Neural progenitor cell (in vitro differentiated cells): Measurements from ENCODE around the gene TMEM176A. TPM values are rescaled to one million over a fixed set of nuclear protein-coding genes. Genes with fewer than 3 reads are reported as not detected.
"Not testable (repeated sequence)": the region's sequence is repeated elsewhere in the genome, so short reads cannot be mapped to it uniquely, and the experiment has no call there.

Experiments
- DNase-seq: peaks from one replicate; pipeline ENCODE4 v3.0.0-alpha.2; 2016; ENCODE audit warnings: low spot score
- H2AFZ ChIP-seq: fragments of 200-600 bp; sonication (generic); replicated peaks from 2 replicates; pipeline ENCODE4 v1.6.1; 2016; ENCODE audit warnings: antibody characterized with exemption
- H3F3A ChIP-seq: fragments of 200-600 bp; sonication (generic); 2 replicates; pipeline ENCODE4 v1.6.1; 2016; ENCODE audit warnings: antibody characterized with exemption, low read depth
- H3K27ac ChIP-seq: fragments of 200-600 bp; sonication (generic); 2 replicates; pipeline ENCODE4 v1.5.1; 2016; ENCODE audit warnings: mild to moderate bottlenecking
- H3K27me3 ChIP-seq: fragments of 200-600 bp; sonication (generic); 2 replicates; pipeline ENCODE4 v1.6.1; 2016; ENCODE audit warnings: mild to moderate bottlenecking, moderate library complexity
- H3K36me3 ChIP-seq: fragments of 200-600 bp; sonication (generic); 2 replicates; pipeline ENCODE4 v1.5.1; 2016
- H3K4me1 ChIP-seq: fragments of 200-600 bp; sonication (generic); 2 replicates; pipeline ENCODE4 v1.6.1; 2016; ENCODE audit warnings: mixed run types
- H3K4me2 ChIP-seq: fragments of 200-600 bp; sonication (generic); 2 replicates; pipeline ENCODE4 v1.6.1; 2016
- H3K4me3 ChIP-seq: fragments of 200-600 bp; sonication (generic); 2 replicates; pipeline ENCODE4 v1.5.1; 2016
- H3K79me2 ChIP-seq: fragments of 200-600 bp; sonication (generic); 2 replicates; pipeline ENCODE4 v1.6.1; 2016; ENCODE audit warnings: low read depth
- H3K9ac ChIP-seq: fragments of 200-600 bp; sonication (generic); 2 replicates; pipeline ENCODE4 v1.6.1; 2016
- H3K9me3 ChIP-seq: fragments of 200-600 bp; sonication (generic); 2 replicates; pipeline ENCODE4 v1.5.1; 2016; ENCODE audit warnings: low read depth
- H4K20me1 ChIP-seq: fragments of 200-600 bp; sonication (generic); 2 replicates; pipeline ENCODE4 v1.6.1; 2016; ENCODE audit warnings: low read depth
- H3K27ac Mint-ChIP-seq: 3 replicates; pipeline ENCODE4 v1.8.0; 2021; ENCODE audit warnings: mixed read lengths
- H3K27me3 Mint-ChIP-seq: 2 replicates; pipeline ENCODE4 v1.8.0; 2022; ENCODE audit warnings: low read depth, mild to moderate bottlenecking, inconsistent platforms, moderate library complexity, mixed read lengths; ENCODE audit not compliant: insufficient read depth
- H3K36me3 Mint-ChIP-seq: 3 replicates; pipeline ENCODE4 v1.8.0; 2021; ENCODE audit warnings: mixed read lengths
- H3K4me1 Mint-ChIP-seq: 3 replicates; pipeline ENCODE4 v1.8.0; 2021; ENCODE audit warnings: mixed read lengths
- H3K4me3 Mint-ChIP-seq: 3 replicates; pipeline ENCODE4 v1.8.0; 2021; ENCODE audit warnings: mild to moderate bottlenecking, moderate library complexity, mixed read lengths
- H3K9me3 Mint-ChIP-seq: 3 replicates; pipeline ENCODE4 v1.8.0; 2020; ENCODE audit warnings: mixed read lengths
- EZH2 ChIP-seq: fragments of 200-600 bp; sonication (generic); IDR thresholded peaks from 2 replicates; pipeline ENCODE4 v1.6.1; 2017; ENCODE audit warnings: antibody characterized with exemption, mild to moderate bottlenecking, moderate library complexity
- EZH2phosphoT487 ChIP-seq: fragments of 200-600 bp; sonication (generic); IDR thresholded peaks from 2 replicates; pipeline ENCODE4 v1.6.1; 2017; ENCODE audit warnings: antibody characterized with exemption
- total RNA-seq: library from RNA; depleted of rRNA; stranded (reverse); fragments of >200 nt; gene quantifications from 2 replicates; pipeline ENCODE4 v1.2.3, GENCODE V29; 2015; ENCODE audit warnings: low replicate concordance
- TF ChIP-seq, protein P1 (sequence below): fragments of 200-600 bp; sonication (generic); IDR thresholded peaks from 2 replicates; pipeline ENCODE4 v1.5.1; 2017; ENCODE audit warnings: antibody characterized with exemption, mild to moderate bottlenecking

Gene TMEM176A
- total RNA-seq, 1 donor from 2014 or later: not detected

- no peak overlapping the region for H3K4me3 Mint-ChIP-seq
- Histone ChIP-seq H2AFZ (no peak overlapping the region), H3K27ac (no peak overlapping the region), H4K20me1 (no peaks in the 10 kb centered on the region), H3K79me2 (no peaks in the 10 kb centered on the region), H3K4me1 (no peaks in the 10 kb centered on the region), H3K4me3 (no peak overlapping the region), H3K9ac (no peak overlapping the region), H3K9me3 (no peaks in the 10 kb centered on the region), H3K4me2 (no peak overlapping the region), H3K36me3 (no peaks in the 10 kb centered on the region), H3F3A (no peaks in the 10 kb centered on the region), H3K27me3 (peaks cover 24% of the 10 kb centered on the region)
- TF ChIP-seq, protein P1, sequence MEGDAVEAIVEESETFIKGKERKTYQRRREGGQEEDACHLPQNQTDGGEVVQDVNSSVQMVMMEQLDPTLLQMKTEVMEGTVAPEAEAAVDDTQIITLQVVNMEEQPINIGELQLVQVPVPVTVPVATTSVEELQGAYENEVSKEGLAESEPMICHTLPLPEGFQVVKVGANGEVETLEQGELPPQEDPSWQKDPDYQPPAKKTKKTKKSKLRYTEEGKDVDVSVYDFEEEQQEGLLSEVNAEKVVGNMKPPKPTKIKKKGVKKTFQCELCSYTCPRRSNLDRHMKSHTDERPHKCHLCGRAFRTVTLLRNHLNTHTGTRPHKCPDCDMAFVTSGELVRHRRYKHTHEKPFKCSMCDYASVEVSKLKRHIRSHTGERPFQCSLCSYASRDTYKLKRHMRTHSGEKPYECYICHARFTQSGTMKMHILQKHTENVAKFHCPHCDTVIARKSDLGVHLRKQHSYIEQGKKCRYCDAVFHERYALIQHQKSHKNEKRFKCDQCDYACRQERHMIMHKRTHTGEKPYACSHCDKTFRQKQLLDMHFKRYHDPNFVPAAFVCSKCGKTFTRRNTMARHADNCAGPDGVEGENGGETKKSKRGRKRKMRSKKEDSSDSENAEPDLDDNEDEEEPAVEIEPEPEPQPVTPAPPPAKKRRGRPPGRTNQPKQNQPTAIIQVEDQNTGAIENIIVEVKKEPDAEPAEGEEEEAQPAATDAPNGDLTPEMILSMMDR: no peak
- TF ChIP-seq EZH2phosphoT487 (no peak), EZH2 (no peak)
- peaks cover 21% of the 10 kb centered on the region for H3K27me3 Mint-ChIP-seq
- peaks cover 8% of the 10 kb centered on the region for H3K9me3 Mint-ChIP-seq
- H3K27ac Mint-ChIP-seq: no peak overlapping the region
- DNase-seq: no peak
- H3K36me3 Mint-ChIP-seq: no peaks in the 10 kb centered on the region
- H3K4me1 Mint-ChIP-seq: peaks cover 3% of the 10 kb centered on the region
Measured at GRCh38 chr7:150805864-150806263, 5.3 kb downstream of the TMEM176A start.

DNA sequence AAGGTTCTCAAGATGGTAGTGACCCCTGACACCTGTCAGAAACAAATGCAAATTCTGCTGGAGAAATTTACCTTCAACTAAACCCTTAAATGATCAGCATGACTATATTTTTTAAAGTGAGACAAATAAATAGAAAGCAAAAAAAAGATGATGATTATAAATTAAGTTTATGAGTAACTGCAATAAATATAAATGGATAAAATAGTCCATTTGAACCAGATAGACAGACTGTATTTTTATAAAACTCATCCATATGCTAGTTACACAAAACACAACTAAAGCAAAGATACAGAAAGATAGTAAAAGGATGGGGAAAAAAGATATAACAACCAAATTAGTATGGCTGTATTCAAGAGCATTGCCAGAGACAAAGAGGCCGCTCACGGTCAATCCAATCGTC is 5.9 kb downstream of the TMEM176A start:
- Histone ChIP-seq H3K4me2 (no peak overlapping the region), H3K79me2 (no peaks in the 10 kb centered on the region), H3K27me3 (peaks cover 18% of the 10 kb centered on the region), H3K27ac (no peak overlapping the region), H3K4me3 (no peak overlapping the region), H4K20me1 (no peaks in the 10 kb centered on the region), H2AFZ (no peak overlapping the region), H3K9ac (no peak overlapping the region), H3K4me1 (no peaks in the 10 kb centered on the region), H3K9me3 (no peaks in the 10 kb centered on the region), H3K36me3 (no peaks in the 10 kb centered on the region), H3F3A (no peaks in the 10 kb centered on the region)
- no peak for DNase-seq
- peaks cover 18% of the 10 kb centered on the region for H3K27me3 Mint-ChIP-seq
- H3K4me1 Mint-ChIP-seq: no peaks in the 10 kb centered on the region
- H3K36me3 Mint-ChIP-seq: no peaks in the 10 kb centered on the region
- peaks cover 9% of the 10 kb centered on the region for H3K9me3 Mint-ChIP-seq
- TF ChIP-seq EZH2phosphoT487 (no peak), EZH2 (no peak)
- TF ChIP-seq, protein P1: no peak
- no peak overlapping the region for H3K27ac Mint-ChIP-seq
- no peak overlapping the region for H3K4me3 Mint-ChIP-seq

DNA sequence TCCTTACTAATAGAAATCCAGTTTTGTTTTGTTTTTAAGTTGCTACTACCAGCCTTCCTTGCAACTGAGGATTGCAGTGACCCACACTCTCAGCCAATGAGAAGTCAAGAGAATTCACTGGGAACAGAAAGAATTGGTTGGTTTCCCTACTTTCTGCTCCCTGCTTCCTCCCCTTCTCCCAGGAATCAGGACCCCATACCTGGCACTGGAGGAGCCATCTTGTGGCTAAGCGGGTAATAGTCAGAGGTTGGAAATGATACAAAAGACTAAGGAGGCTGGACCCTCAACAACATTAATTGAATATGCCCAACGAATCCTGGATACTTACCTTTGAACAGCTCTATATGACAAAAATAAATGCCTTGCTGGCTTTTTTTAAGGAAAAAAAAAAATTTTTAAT is 6.3 kb downstream of the TMEM176A start:
- DNase-seq: no peak
- peaks cover 13% of the 10 kb centered on the region for H3K9me3 Mint-ChIP-seq
- H3F3A ChIP-seq: no peaks in the 10 kb centered on the region
- H3K4me3 ChIP-seq: no peak overlapping the region
- H3K36me3 Mint-ChIP-seq: no peaks in the 10 kb centered on the region
- H3K4me2 ChIP-seq: no peak overlapping the region
- no peak overlapping the region for H3K27ac Mint-ChIP-seq
- H3K36me3 ChIP-seq: no peaks in the 10 kb centered on the region
- H3K4me3 Mint-ChIP-seq: no peak overlapping the region
- no peak overlapping the region for H3K9ac ChIP-seq
- H3K27me3 ChIP-seq: peaks cover 14% of the 10 kb centered on the region
- H3K4me1 ChIP-seq: no peaks in the 10 kb centered on the region
- peaks cover 14% of the 10 kb centered on the region for H3K27me3 Mint-ChIP-seq
- no peaks in the 10 kb centered on the region for H3K79me2 ChIP-seq
- no peaks in the 10 kb centered on the region for H3K9me3 ChIP-seq
- no peaks in the 10 kb centered on the region for H3K4me1 Mint-ChIP-seq
- no peak overlapping the region for H3K27ac ChIP-seq
- H4K20me1 ChIP-seq: no peaks in the 10 kb centered on the region
- TF ChIP-seq, protein P1: no peak
- TF ChIP-seq EZH2phosphoT487: no peak
- TF ChIP-seq EZH2: no peak
- H2AFZ ChIP-seq: no peak overlapping the region

DNA sequence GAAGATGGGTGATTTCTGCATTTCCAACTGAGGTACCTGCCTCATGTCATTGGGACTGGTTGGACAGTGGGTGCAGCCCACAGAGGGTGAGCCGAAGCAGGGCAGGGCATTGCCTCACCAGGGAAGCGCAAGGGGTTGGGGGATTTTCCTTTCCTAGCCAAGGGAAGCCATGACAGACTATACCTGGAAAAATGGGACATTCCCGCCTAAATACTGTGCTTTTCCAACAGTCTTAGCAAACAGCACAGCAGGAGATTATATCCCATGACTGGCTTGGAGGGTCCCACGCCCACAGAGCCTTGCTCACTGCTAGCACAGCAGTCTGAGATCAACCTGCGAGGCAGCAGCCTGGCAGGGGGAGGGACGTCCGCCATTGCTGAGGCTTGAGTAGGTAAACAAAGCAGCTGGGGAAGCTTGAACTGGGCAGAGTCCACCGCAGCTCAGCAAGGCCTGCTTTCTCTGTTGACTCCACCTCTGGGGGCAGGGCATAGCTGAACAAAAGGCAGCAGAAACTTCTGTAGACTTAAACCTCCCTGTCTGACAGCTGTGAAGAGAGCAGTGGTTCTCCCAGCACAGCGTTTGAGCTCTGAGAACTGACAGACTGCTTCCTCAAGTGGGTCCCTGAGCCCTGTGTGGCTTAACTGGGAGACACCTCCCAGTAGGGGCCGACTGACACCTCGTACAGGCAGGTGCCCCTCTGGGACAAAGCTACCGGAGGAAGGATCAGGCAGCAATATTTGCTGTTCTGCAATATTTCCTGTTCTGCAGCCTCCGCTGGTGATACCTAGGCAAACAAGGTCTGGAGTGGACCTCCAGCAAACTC is 7.3 kb downstream of the TMEM176A start:
- H3K4me1 Mint-ChIP-seq, H3K27me3 ChIP-seq, H4K20me1 ChIP-seq, H3K4me3 Mint-ChIP-seq, DNase-seq, H3K4me2 ChIP-seq, H3K36me3 ChIP-seq, H3K9ac ChIP-seq, H3K27me3 Mint-ChIP-seq, H3K27ac ChIP-seq, H3K36me3 Mint-ChIP-seq, H3K9me3 ChIP-seq, H3K27ac Mint-ChIP-seq, H3K4me3 ChIP-seq, H3F3A ChIP-seq, H3K4me1 ChIP-seq, H3K79me2 ChIP-seq: not testable (repeated sequence)
- H3K9me3 Mint-ChIP-seq: peaks cover 13% of the 10 kb centered on the region
- H2AFZ ChIP-seq: peak overlapping the region; percentile 69
